Forelimb muscle (tissue), 1 donor: ENCODE measurements around the gene ZNF605. TPM values are rescaled to one million over a fixed set of nuclear protein-coding genes. Genes with fewer than 3 reads are reported as not detected.
"Not testable (repeated sequence)": the region's sequence is repeated elsewhere in the genome, so short reads cannot be mapped to it uniquely, and the experiment has no call there.

Source experiments
- DNase-seq: peaks from one replicate; pipeline ENCODE4 v3.0.0-alpha.2; 2013; ENCODE audit warnings: low read depth
- polyA plus RNA-seq: library from polyadenylated mRNA; unstranded; fragments of 120-200 nt; gene quantifications from one replicate; pipeline ENCODE4 v1.2.1, GENCODE V29; 2013; ENCODE audit not compliant: insufficient read length

Gene ZNF605
- polyA plus RNA-seq, 1 donor, result 12.4 TPM

GRCh38 chr12:132949936-132950837 is 5.9 kb downstream of the ZNF605 start:
- DNase-seq, result no peak

- no peak for DNase-seq
Observed at GRCh38 chr12:132948146-132949066, 7.7 kb downstream of the ZNF605 start.

GRCh38 chr12:132946246-132946820 is 9.8 kb downstream of the ZNF605 start:
- DNase-seq, result no peak

- DNase-seq, result no peak
Observed at GRCh38 chr12:132945806-132946205, 10.3 kb downstream of the ZNF605 start.

GRCh38 chr12:132942611-132943010 is 13.5 kb downstream of the ZNF605 start:
- DNase-seq, result no peak

GRCh38 chr12:132941336-132941954 is 14.7 kb downstream of the ZNF605 start:
- no peak for DNase-seq

- no peak for DNase-seq
Observed at GRCh38 chr12:132940071-132940719, 15.9 kb downstream of the ZNF605 start.

GRCh38 chr12:132938807-132939206 is 17.3 kb downstream of the ZNF605 start:
- not testable (repeated sequence) for DNase-seq

GRCh38 chr12:132937476-132937875 is 18.6 kb downstream of the ZNF605 start:
- DNase-seq, result no peak

GRCh38 chr12:132936921-132937320 is 19.2 kb downstream of the ZNF605 start:
- not testable (repeated sequence) for DNase-seq

- DNase-seq, result no peak
Observed at GRCh38 chr12:132936163-132936562, 19.9 kb downstream of the ZNF605 start.

GRCh38 chr12:132926415-132926833 is 29.7 kb downstream of the ZNF605 start:
- DNase-seq, result no peak

- no peak for DNase-seq
Observed at GRCh38 chr12:132925597-132926414, 30.3 kb downstream of the ZNF605 start.

- DNase-seq, result no peak
Observed at GRCh38 chr12:132924356-132924755, 31.8 kb downstream of the ZNF605 start.

GRCh38 chr12:132923356-132923909 is 32.7 kb downstream of the ZNF605 start:
- DNase-seq, result no peak

GRCh38 chr12:132922676-132923075 is 33.4 kb downstream of the ZNF605 start:
- no peak for DNase-seq

- DNase-seq, result no peak
Observed at GRCh38 chr12:132921685-132922084, 34.4 kb downstream of the ZNF605 start.

GRCh38 chr12:132918680-132919079 is 37.4 kb downstream of the ZNF605 start:
- DNase-seq, result no peak

- DNase-seq, result no peak
Observed at GRCh38 chr12:132909030-132909368, 47.1 kb downstream of the ZNF605 start.
